AG09309 (cell line): ENCODE data around the gene PCNX2.
A peak's percentile ranks its signal among the peaks of the same experiment; 100 is the strongest.

Experiments used
- DNase-seq: peaks from one replicate; pipeline ENCODE4 v3.0.0-alpha.2; 2010; ENCODE audit warnings: low read depth
- H3K4me3 ChIP-seq: 2 replicates; pipeline ENCODE4 v1.5.1; 2011; ENCODE audit warnings: mild to moderate bottlenecking, low read depth, low read length, moderate library complexity; ENCODE audit not compliant: control insufficient read depth
- TF ChIP-seq, protein P1 (sequence below): IDR thresholded peaks from 2 replicates; pipeline ENCODE4 v1.5.1; 2011; ENCODE audit warnings: mild to moderate bottlenecking, low read depth, low read length, inconsistent platforms; ENCODE audit not compliant: insufficient read depth, control insufficient read depth; ENCODE audit errors: missing control alignments

Gene PCNX2

GRCh38 chr1:233279971-233280370, 15.6 kb downstream of the PCNX2 start:
- TF ChIP-seq, protein P1, sequence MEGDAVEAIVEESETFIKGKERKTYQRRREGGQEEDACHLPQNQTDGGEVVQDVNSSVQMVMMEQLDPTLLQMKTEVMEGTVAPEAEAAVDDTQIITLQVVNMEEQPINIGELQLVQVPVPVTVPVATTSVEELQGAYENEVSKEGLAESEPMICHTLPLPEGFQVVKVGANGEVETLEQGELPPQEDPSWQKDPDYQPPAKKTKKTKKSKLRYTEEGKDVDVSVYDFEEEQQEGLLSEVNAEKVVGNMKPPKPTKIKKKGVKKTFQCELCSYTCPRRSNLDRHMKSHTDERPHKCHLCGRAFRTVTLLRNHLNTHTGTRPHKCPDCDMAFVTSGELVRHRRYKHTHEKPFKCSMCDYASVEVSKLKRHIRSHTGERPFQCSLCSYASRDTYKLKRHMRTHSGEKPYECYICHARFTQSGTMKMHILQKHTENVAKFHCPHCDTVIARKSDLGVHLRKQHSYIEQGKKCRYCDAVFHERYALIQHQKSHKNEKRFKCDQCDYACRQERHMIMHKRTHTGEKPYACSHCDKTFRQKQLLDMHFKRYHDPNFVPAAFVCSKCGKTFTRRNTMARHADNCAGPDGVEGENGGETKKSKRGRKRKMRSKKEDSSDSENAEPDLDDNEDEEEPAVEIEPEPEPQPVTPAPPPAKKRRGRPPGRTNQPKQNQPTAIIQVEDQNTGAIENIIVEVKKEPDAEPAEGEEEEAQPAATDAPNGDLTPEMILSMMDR: no peak
- no peak overlapping the region for H3K4me3 ChIP-seq
- DNase-seq: no peak

- TF ChIP-seq, protein P1: no peak
- DNase-seq: no peak
- no peak overlapping the region for H3K4me3 ChIP-seq
Measured at GRCh38 chr1:233278631-233279030, 16.9 kb downstream of the PCNX2 start.

- TF ChIP-seq, protein P1: no peak
- no peak for DNase-seq
- no peak overlapping the region for H3K4me3 ChIP-seq
Measured at GRCh38 chr1:233277637-233278606, 17.6 kb downstream of the PCNX2 start.

DNA sequence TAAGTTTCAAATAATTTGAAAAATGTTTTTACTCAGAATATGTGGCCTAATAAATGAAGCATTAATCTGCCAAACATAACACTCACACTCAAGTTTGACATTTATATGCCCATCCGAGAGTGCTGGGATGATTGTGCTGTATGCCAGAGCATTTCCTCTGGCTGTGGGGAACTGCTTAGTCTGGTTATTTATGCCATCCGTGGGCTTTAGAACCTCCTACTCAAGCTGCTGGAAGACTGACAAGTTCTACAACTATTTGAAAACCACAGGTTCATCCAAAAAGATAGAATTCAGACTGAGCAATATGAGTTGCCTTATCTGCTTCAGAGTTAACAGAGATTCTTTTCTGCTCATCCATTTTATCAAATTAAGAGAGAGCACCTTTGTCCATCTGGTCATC, 25.9 kb downstream of the PCNX2 start:
- TF ChIP-seq, protein P1: no peak
- DNase-seq: peak; percentile 41
- H3K4me3 ChIP-seq: no peak overlapping the region

GRCh38 chr1:233268389-233269022, 27.0 kb downstream of the PCNX2 start:
- no peak for DNase-seq
- TF ChIP-seq, protein P1: no peak
- H3K4me3 ChIP-seq: no peak overlapping the region

- no peak overlapping the region for H3K4me3 ChIP-seq
- TF ChIP-seq, protein P1: no peak
- DNase-seq: no peak
Measured at GRCh38 chr1:233261695-233262094, 33.8 kb downstream of the PCNX2 start.
